GM23248 (cell line): Measurements from ENCODE around the gene EFEMP2. TPM values are rescaled to one million over a fixed set of nuclear protein-coding genes. Genes with fewer than 3 reads are reported as not detected.

Source experiments
- DNase-seq: peaks from one replicate; pipeline ENCODE4 v3.0.0-alpha.2; 2015
- H2AFZ ChIP-seq: fragments of 200-600 bp; sonication (generic); 2 replicates; pipeline ENCODE4 v1.6.1; 2016; ENCODE audit warnings: antibody characterized with exemption
- H3F3A ChIP-seq: fragments of 200-600 bp; sonication (generic); 2 replicates; pipeline ENCODE4 v1.6.1; 2016; ENCODE audit warnings: mild to moderate bottlenecking, antibody characterized with exemption, mixed run types; ENCODE audit not compliant: insufficient read depth
- H3K27ac ChIP-seq: fragments of 200-600 bp; sonication (generic); 2 replicates; pipeline ENCODE4 v1.5.1; 2016; ENCODE audit warnings: mild to moderate bottlenecking
- H3K27me3 ChIP-seq: fragments of 200-600 bp; sonication (generic); replicated peaks from 2 replicates; pipeline ENCODE4 v1.6.1; 2016; ENCODE audit warnings: mild to moderate bottlenecking; ENCODE audit not compliant: insufficient read depth
- H3K36me3 ChIP-seq: fragments of 200-600 bp; sonication (generic); 2 replicates; pipeline ENCODE4 v1.6.1; 2016; ENCODE audit warnings: low read depth, mild to moderate bottlenecking
- H3K4me1 ChIP-seq: fragments of 200-600 bp; sonication (generic); 2 replicates; pipeline ENCODE4 v1.6.1; 2016; ENCODE audit warnings: mild to moderate bottlenecking; ENCODE audit not compliant: insufficient read depth
- H3K4me2 ChIP-seq: fragments of 200-600 bp; sonication (generic); one replicate; pipeline ENCODE4 v1.6.1; 2016; ENCODE audit warnings: mild to moderate bottlenecking; ENCODE audit not compliant: unreplicated experiment
- H3K4me3 ChIP-seq: fragments of 200-600 bp; sonication (generic); 2 replicates; pipeline ENCODE4 v1.5.1; 2016; ENCODE audit warnings: mild to moderate bottlenecking
- H3K79me2 ChIP-seq: fragments of 200-600 bp; sonication (generic); 2 replicates; pipeline ENCODE4 v1.6.1; 2016; ENCODE audit warnings: mild to moderate bottlenecking; ENCODE audit not compliant: insufficient read depth
- H3K9ac ChIP-seq: fragments of 200-600 bp; sonication (generic); 2 replicates; pipeline ENCODE4 v1.6.1; 2016; ENCODE audit warnings: mild to moderate bottlenecking
- H3K9me2 ChIP-seq: fragments of 200-600 bp; sonication (generic); 2 replicates; pipeline ENCODE4 v1.6.1; 2016; ENCODE audit warnings: mixed run types, mild to moderate bottlenecking, moderate library complexity; ENCODE audit not compliant: insufficient read depth
- H3K9me3 ChIP-seq: fragments of 200-600 bp; sonication (generic); one replicate; pipeline ENCODE4 v1.6.1; 2017; ENCODE audit warnings: low read depth
- H4K20me1 ChIP-seq: fragments of 200-600 bp; sonication (generic); 2 replicates; pipeline ENCODE4 v1.6.0; 2016; ENCODE audit not compliant: insufficient read depth
- EZH2 ChIP-seq: fragments of 200-600 bp; sonication (generic); IDR thresholded peaks from 2 replicates; pipeline ENCODE4 v1.6.1; 2018; ENCODE audit warnings: antibody characterized with exemption, mild to moderate bottlenecking; ENCODE audit not compliant: insufficient read depth, poor library complexity, severe bottlenecking
- EZH2phosphoT487 ChIP-seq: fragments of 200-600 bp; sonication (generic); IDR thresholded peaks from 2 replicates; pipeline ENCODE4 v1.6.1; 2018; ENCODE audit warnings: antibody characterized with exemption, moderate library complexity, mild to moderate bottlenecking, low read depth; ENCODE audit not compliant: insufficient read depth
- WGBS, 2 experiments: methylation state at CpG; one replicate each; pipeline ENCODE4 v1.1.6; 2015 to 2017; ENCODE audit warnings: low lambda C conversion rate in 2 of 2, low coverage in 1 of 2; ENCODE audit errors: missing lambda C conversion rate in 2 of 2; 5-methylcytosine and 5-hydroxymethylcytosine counted together
- in situ Hi-C: fragments of 300-500 bp; cut with MboI; formaldehyde crosslinking; loops from 2 replicates; pipeline ENCODE4 v1.15.0; 2020
- polyA plus RNA-seq: library from polyadenylated mRNA; unstranded; fragments of >200 nt; fragmentation: Nextera tagmentation; extraction: Ambion mirVana; gene quantifications from 2 replicates; pipeline ENCODE4 v1.2.1, GENCODE V29; 2016
- total RNA-seq: library from RNA; depleted of rRNA; stranded (reverse); fragments of >200 nt; shearing (Covaris generic); gene quantifications from 2 replicates; pipeline ENCODE4 v1.2.3, GENCODE V29; 2014

The EFEMP2 gene
- total and polyA plus RNA-seq, 2 experiments from 2014 or later: 308 to 520 TPM

DNA sequence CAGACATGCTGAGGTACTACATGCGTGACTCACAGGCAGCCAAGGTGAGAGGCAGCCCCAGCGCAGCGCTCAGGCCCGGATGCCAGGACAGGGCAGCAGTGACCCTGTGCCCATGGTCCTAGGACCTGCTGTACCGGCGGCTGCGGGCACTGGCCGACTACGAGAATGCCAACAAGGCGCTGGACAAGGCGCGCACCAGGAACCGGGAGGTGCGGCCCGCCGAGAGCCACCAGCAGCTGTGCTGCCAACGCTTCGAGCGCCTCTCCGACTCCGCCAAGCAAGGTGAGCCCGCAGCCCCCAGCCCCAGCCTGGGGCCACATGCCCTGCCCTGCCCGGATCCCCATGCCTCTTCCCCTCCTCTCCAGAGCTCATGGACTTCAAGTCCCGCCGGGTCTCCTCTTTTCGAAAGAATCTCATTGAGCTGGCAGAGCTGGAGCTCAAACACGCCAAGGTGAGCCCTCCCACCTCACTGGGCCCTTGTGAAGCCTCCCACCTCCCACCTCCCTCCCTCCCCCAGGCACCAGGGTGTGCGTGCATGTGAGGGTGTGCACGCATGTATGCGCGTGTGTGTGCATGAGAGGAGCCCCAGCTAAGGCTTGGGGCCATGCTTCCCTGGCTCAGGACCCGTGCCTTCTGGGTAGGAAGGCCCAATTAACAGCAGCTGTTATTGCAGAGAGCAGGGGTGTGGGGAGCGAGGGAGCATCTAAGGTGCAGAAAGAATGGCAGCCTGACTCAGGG lies 19.9 kb downstream of the EFEMP2 start:
- Histone ChIP-seq H3K27me3 (no peaks in the 10 kb centered on the region), H3K79me2 (peaks cover 49% of the 10 kb centered on the region), H3K9me3 (no peaks in the 10 kb centered on the region), H3K4me1 (peaks cover 5% of the 10 kb centered on the region; the same call in 1 of the 2 replicates), H3K9me2 (no peaks in the 10 kb centered on the region), H3K27ac (no peak overlapping the region), H4K20me1 (peaks cover 23% of the 10 kb centered on the region; the same call in 1 of the 2 replicates), H3K4me3 (no peak overlapping the region), H3K4me2 (no peak overlapping the region), H3K9ac (no peak overlapping the region), H3K36me3 (peaks cover 44% of the 10 kb centered on the region), H2AFZ (no peak overlapping the region), H3F3A (peaks cover 60% of the 10 kb centered on the region)
- TF ChIP-seq EZH2phosphoT487: no peak
- no peak for TF ChIP-seq EZH2
- 88 to 92% methylated on average over 21 to 33 of the region's 33 CpGs for WGBS, 2 experiments
- in situ Hi-C loops: no loop called here
- no peak for DNase-seq

DNA sequence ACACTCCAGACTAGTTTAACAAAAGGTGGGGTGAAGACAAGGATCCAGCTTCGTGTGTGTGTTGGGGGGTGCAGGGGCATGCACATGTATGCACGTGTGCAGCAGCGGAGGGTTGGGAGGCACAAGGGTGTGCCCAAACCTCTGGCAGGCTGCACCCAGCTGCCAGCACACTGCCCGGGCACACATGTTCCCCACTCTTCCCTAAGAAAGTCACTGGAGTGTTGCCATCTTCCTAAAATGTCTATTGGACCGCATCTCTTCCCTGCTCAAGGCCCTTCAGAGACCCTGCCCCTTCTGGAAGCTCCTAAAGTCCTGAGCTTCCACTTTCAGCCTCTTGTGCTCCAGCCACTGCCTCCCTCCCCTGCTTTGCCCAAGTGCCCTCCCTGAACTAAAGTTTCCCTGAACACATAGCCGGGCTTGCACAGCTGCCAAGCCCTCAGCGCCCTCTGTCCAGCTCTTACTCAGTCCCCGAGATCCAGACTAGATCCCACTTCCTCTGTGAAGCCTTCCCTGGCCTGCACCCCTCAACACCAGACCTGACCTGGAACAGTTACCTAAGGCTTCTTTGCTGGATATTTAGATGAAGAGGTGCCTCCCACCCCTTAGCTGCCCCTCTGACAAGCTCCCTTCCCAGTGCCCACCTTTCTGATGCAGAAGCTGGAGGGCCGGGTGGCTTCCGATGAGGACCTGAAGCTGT lies 20.6 kb downstream of the EFEMP2 start:
- TF ChIP-seq EZH2phosphoT487 (no peak), EZH2 (no peak)
- Histone ChIP-seq H2AFZ (no peak overlapping the region), H3K9me2 (no peaks in the 10 kb centered on the region), H3K9me3 (no peaks in the 10 kb centered on the region), H3K79me2 (peaks cover 42% of the 10 kb centered on the region), H4K20me1 (peaks cover 23% of the 10 kb centered on the region; the same call in 1 of the 2 replicates), H3F3A (peaks cover 59% of the 10 kb centered on the region), H3K4me3 (no peak overlapping the region), H3K27me3 (no peaks in the 10 kb centered on the region), H3K27ac (no peak overlapping the region), H3K36me3 (peaks cover 44% of the 10 kb centered on the region), H3K4me1 (peaks cover 5% of the 10 kb centered on the region; the same call in 1 of the 2 replicates), H3K9ac (no peak overlapping the region), H3K4me2 (no peak overlapping the region)
- 81 to 91% methylated on average over 10 of the region's 10 CpGs for WGBS, 2 experiments
- in situ Hi-C loops: no loop called here
- no peak for DNase-seq

DNA sequence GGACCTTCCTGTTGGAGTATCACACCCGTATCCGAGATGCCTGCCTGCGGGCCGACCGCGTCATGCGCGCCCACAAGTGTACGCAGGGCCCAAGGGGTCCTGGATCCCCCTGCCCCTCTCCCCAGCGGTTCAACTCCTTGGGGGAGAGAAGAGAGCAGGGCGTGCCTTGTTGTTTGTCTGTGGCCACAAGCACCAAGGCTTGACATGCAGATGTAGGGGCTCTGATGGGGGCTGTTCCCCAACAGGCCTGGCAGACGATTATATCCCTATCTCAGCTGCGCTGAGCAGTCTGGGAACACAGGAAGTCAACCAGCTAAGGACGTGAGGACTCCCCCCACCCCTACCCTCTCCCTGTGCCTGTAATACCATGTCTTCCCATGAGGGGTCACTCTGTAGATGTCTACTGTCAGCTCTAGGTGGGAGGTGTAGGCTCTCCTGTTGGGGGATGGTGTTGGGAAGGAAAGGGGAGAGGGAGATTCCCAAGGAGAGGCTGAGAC lies 21.5 kb downstream of the EFEMP2 start:
- Histone ChIP-seq H3K36me3 (peaks cover 37% of the 10 kb centered on the region), H3K79me2 (peaks cover 34% of the 10 kb centered on the region), H3K4me3 (no peak overlapping the region), H3F3A (peaks cover 51% of the 10 kb centered on the region), H3K9me2 (no peaks in the 10 kb centered on the region), H4K20me1 (peaks cover 14% of the 10 kb centered on the region; the same call in 1 of the 2 replicates), H3K27ac (no peak overlapping the region), H3K4me2 (no peak overlapping the region), H3K27me3 (no peaks in the 10 kb centered on the region), H3K9me3 (no peaks in the 10 kb centered on the region), H3K9ac (no peak overlapping the region), H2AFZ (no peak overlapping the region), H3K4me1 (peaks cover 3% of the 10 kb centered on the region; the same call in 1 of the 2 replicates)
- DNase-seq: no peak
- in situ Hi-C loops: no loop called here
- 82 to 86% methylated on average over 13 to 14 of the region's 14 CpGs for WGBS, 2 experiments
- TF ChIP-seq EZH2 (no peak), EZH2phosphoT487 (no peak)

DNA sequence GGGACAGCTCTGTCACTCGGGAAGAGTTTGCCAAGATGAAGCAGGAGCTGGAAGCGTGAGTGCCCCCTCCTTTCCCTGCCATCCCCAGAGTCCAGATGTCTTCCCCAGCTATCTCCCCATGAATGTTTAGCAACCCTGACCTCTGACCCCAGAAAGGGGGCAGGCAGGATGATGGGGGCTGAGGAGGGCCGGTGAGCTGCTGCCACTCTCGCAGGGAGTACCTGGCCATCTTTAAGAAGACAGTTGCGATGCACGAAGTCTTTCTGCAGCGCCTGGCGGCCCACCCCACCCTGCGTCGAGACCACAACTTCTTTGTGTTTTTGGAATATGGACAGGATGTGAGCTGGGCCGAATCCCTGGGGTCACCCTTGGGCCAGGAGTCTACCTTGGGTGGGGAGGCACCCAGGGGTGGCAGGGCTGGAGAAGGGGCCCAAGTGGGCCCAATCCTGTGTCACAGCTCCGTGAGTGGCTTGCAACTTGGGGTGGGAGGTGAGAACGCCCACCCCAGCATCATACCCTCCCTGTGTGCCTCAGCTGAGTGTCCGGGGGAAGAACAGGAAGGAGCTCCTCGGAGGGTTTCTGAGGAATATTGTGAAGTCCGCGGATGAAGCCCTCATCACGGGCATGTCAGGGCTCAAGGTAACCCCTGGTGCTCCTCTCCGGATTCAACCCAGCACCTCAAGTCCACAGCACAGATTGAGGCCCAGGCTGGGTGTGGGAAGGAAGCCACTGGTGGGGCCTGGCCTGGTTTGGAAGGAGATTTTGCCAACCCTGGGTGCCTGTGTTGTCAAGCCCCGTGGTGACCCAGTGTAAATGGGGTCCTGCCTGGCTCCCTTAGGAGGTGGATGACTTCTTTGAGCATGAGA lies 22.1 kb downstream of the EFEMP2 start:
- no peak for DNase-seq
- H3K27ac ChIP-seq: no peak overlapping the region
- no peak overlapping the region for H3K9ac ChIP-seq
- peaks cover 27% of the 10 kb centered on the region for H3K79me2 ChIP-seq
- no peaks in the 10 kb centered on the region for H3K9me2 ChIP-seq
- WGBS, 2 experiments: 61 to 66% methylated on average over 17 to 20 of the region's 20 CpGs
- in situ Hi-C loops: no loop called here
- no peaks in the 10 kb centered on the region for H3K27me3 ChIP-seq
- no peak overlapping the region for H3K4me2 ChIP-seq
- peaks cover 46% of the 10 kb centered on the region for H3F3A ChIP-seq
- no peaks in the 10 kb centered on the region for H3K4me1 ChIP-seq
- H3K9me3 ChIP-seq: no peaks in the 10 kb centered on the region
- H3K4me3 ChIP-seq: no peak overlapping the region
- no peak overlapping the region for H2AFZ ChIP-seq
- H3K36me3 ChIP-seq: peaks cover 31% of the 10 kb centered on the region
- TF ChIP-seq EZH2phosphoT487 (no peak), EZH2 (no peak)
- peaks cover 12% of the 10 kb centered on the region; the same call in 1 of the 2 replicates for H4K20me1 ChIP-seq
